Astrocyte (in vitro differentiated cells and primary cell): ENCODE measurements around the gene IQSEC3.

Experiments
- CTCF ChIP-seq: IDR thresholded peaks from 2 replicates; pipeline ENCODE4 v1.5.1; 2011; ENCODE audit warnings: low read depth, mild to moderate bottlenecking, inconsistent platforms, low read length, moderate library complexity; ENCODE audit not compliant: insufficient read depth
- EZH2 ChIP-seq: IDR thresholded peaks from 2 replicates; pipeline ENCODE4 v1.6.1; 2012; ENCODE audit warnings: mild to moderate bottlenecking, low read length, inconsistent platforms; ENCODE audit not compliant: insufficient read depth

- no peak for TF ChIP-seq CTCF
- TF ChIP-seq EZH2: no peak
Observed at GRCh38 chr12:223841-224240, 157.3 kb downstream of the IQSEC3 start.
